RKO (cell line): ENCODE data around the gene FAP.
A peak's percentile ranks its signal among the peaks of the same experiment; 100 is the strongest.

Source experiments
- DNase-seq: peaks from one replicate; pipeline ENCODE4 v3.0.0-alpha.2; 2016; ENCODE audit warnings: low spot score

The FAP gene

GRCh38 chr2:162242586-162243280 lies 512 bp downstream of the FAP start:
- DNase-seq, result no peak

- no peak for DNase-seq
These were observed 1.7 kb downstream of the FAP start for GRCh38 chr2:162241571-162241970.

GRCh38 chr2:162234620-162235462 lies 8.4 kb downstream of the FAP start:
- DNase-seq, result no peak

GRCh38 chr2:162233197-162233596 lies 10.0 kb downstream of the FAP start:
- no peak for DNase-seq

GRCh38 chr2:162232671-162233070 lies 10.6 kb downstream of the FAP start:
- no peak for DNase-seq

- DNase-seq, result no peak
These were observed 11.2 kb downstream of the FAP start for GRCh38 chr2:162232027-162232426.

GRCh38 chr2:162230761-162231160 lies 12.5 kb downstream of the FAP start:
- no peak for DNase-seq

GRCh38 chr2:162226836-162227235 lies 16.4 kb downstream of the FAP start:
- DNase-seq, result no peak

GRCh38 chr2:162221064-162221463 lies 22.2 kb downstream of the FAP start:
- DNase-seq, result peak; percentile 69

- DNase-seq, result no peak
These were observed 22.9 kb downstream of the FAP start for GRCh38 chr2:162220368-162220767.

GRCh38 chr2:162219426-162219825 lies 23.8 kb downstream of the FAP start:
- no peak for DNase-seq

- no peak for DNase-seq
These were observed 25.6 kb downstream of the FAP start for GRCh38 chr2:162217598-162217997.

- no peak for DNase-seq
These were observed 28.1 kb downstream of the FAP start for GRCh38 chr2:162215162-162215561.

GRCh38 chr2:162212366-162212765 lies 30.9 kb downstream of the FAP start:
- DNase-seq, result no peak

- no peak for DNase-seq
These were observed 31.5 kb downstream of the FAP start for GRCh38 chr2:162211732-162212131.

GRCh38 chr2:162210385-162210784 lies 32.9 kb downstream of the FAP start:
- no peak for DNase-seq

GRCh38 chr2:162202203-162202602 lies 41.0 kb downstream of the FAP start:
- DNase-seq, result no peak

- no peak for DNase-seq
These were observed 42.6 kb downstream of the FAP start for GRCh38 chr2:162200636-162201035.

- no peak for DNase-seq
These were observed 43.3 kb downstream of the FAP start for GRCh38 chr2:162199913-162200312.

- DNase-seq, result no peak
These were observed 45.0 kb downstream of the FAP start for GRCh38 chr2:162198239-162198638.

GRCh38 chr2:162197069-162197825 lies 46.0 kb downstream of the FAP start:
- DNase-seq, result no peak

- peak; percentile 22 for DNase-seq
These were observed 46.6 kb downstream of the FAP start for GRCh38 chr2:162196638-162197037.

- no peak for DNase-seq
These were observed 54.8 kb downstream of the FAP start for GRCh38 chr2:162188451-162188850.
